Stimulated activated CD4-positive, alpha-beta T cell treated with anti-CD3 and anti-CD28 coated beads, Interleukin-1b, Interleukin-23, amount 100 ng/mL, for 48 hours (primary cell): ENCODE measurements around the gene RPL9.
"Not testable (repeated sequence)": the region's sequence is repeated elsewhere in the genome, so short reads cannot be mapped to it uniquely, and the experiment has no call there.

ENCODE experiments used
- DNase-seq: peaks from one replicate; pipeline ENCODE4 v3.0.0-alpha.2; 2020

The RPL9 gene

GRCh38 chr4:39458505-39459300 is at the start of gene RPL9, which contains the start of gene LIAS:
RPL9 (minus strand) TSS chr4:39458922; CDS start chr4:39458439, 483 bp downstream.
LIAS (plus strand) TSS chr4:39459056; CDS start chr4:39459118, 62 bp downstream.
- DNase-seq = peak; percentile 95

- no peak for DNase-seq
Measured at GRCh38 chr4:39505581-39505980, 46.9 kb upstream of the RPL9 start.

DNA sequence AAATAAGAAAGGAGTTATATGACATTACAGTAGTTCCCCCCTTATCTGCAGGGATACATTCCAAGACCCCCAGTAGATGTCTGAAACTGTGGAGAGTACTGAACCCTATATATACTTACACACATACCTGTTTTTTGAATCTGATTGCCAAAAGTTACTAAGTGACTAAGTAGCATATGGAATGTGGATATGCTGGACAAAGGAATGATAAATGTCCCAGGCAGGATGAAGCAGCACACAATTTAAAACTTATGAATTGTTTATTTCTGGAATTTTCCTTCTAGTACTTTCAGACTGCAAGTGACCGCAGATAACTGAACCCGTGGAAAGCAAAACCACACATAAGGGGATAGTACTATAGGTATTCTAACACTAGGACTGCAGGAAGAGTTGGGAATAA is 45.8 kb upstream of the RPL9 start:
- no peak for DNase-seq

- DNase-seq = not testable (repeated sequence)
Measured at GRCh38 chr4:39502664-39503035, 43.9 kb upstream of the RPL9 start.

- no peak for DNase-seq
Measured at GRCh38 chr4:39502019-39502663, 43.4 kb upstream of the RPL9 start.

DNA sequence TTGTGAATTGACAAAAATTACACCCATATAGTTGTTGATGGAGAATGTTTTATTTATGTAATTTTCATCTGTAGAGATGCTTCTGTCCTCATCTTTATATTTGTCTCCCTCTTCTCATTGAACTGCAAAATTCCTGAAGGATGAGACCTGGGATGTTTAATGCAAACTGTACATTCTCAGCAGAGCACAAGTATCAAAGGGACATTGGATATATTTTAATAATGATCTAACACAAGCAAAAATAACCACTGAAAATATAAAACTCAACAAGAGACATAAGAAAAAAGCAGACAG is 40.0 kb upstream of the RPL9 start:
- DNase-seq = no peak

GRCh38 chr4:39497909-39498726 is 39.4 kb upstream of the RPL9 start:
- DNase-seq = no peak

GRCh38 chr4:39495446-39496213 is 36.9 kb upstream of the RPL9 start:
- DNase-seq = no peak

GRCh38 chr4:39494354-39494753 is 35.6 kb upstream of the RPL9 start:
- DNase-seq = no peak

DNA sequence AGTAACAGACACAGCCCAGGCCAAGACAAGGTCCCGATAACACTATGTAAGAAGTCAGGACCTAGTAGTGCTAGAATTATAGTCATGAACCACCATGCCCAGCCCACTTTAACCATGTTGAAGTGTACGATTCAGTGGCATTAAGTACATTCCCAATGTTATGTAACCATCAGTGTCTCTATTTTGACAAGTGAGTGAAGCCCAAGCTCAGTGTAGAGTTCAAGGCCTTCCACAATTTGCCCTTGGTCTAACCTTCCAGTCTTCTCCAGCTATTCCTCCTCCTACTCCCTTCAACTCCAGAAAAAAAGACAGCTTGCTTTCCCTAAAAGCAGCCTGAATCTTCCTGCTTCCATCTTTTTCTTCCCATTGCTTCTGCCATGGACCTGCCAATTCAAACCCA is 31.6 kb upstream of the RPL9 start:
- DNase-seq = no peak

DNA sequence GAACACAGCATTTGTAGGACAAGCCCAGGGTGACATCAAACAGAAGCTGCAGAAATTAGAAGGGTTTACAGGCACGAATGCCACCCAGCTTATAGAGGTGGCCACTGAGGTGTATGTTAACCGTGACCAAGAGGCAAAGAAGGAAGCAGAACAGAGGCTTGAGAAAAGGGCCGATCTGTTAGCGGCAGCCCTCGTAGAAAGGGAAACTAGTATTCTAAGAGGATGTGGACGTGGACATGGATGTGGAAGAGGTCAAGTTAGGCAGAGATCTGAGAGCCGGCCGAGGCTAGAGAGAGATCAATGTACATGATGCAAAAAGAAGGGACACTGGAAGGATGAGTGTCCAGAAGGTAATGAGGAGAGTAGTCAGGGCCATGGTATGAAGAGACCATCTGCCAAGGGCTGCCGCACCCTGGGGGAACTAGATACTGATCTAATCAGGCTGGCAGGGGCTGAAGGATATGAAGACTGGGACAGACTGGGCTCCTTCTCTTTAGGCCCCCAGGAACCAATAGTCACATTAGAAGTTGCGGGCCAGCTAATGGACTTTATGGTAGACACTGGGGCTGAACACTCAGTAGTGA is 27.6 kb upstream of the RPL9 start:
- DNase-seq = no peak

- no peak for DNase-seq
Measured at GRCh38 chr4:39484582-39485272, 26.0 kb upstream of the RPL9 start.

GRCh38 chr4:39480902-39481695 is 22.4 kb upstream of the RPL9 start:
- DNase-seq = no peak

GRCh38 chr4:39480251-39480650 is 21.5 kb upstream of the RPL9 start:
- no peak for DNase-seq

GRCh38 chr4:39476187-39476895 is 17.6 kb upstream of the RPL9 start:
- no peak for DNase-seq

DNA sequence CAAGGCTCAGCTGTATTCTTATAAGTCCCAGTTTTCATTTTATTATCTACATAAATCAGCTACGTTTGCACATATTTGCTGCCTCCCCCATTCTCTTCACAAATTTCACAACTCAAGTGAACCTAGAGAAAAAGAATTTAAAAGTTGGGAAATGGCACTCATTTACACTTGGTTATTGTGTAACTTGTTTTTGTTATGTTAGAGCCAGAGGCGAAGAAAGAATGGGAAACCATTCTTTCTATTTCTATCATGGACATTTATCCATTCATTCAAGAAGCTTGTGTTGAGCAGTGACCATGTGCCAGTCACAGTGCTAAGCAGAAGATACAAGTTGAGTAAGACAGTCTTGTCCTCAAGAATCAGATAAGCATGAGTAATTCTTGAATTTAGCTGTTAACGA is 13.7 kb upstream of the RPL9 start:
- no peak for DNase-seq

DNA sequence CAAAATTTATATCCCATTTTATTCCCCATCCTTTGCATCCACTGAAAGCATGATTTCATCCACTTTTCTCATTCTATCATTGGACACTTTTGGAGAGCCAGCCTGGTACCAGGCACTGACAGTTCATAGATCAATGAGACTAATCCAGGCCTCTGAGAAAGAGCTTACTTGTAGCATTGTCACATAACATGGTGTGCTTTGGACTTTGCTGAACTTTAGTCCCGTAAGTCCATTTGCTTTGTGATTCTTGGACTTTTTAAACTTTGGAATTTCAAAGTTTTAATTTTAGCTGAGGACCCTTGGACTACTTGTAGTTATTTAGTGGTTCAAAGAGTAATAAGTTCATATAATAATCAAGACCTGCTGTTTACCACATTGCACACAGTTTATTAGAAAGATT is 11.7 kb upstream of the RPL9 start:
- no peak for DNase-seq

DNA sequence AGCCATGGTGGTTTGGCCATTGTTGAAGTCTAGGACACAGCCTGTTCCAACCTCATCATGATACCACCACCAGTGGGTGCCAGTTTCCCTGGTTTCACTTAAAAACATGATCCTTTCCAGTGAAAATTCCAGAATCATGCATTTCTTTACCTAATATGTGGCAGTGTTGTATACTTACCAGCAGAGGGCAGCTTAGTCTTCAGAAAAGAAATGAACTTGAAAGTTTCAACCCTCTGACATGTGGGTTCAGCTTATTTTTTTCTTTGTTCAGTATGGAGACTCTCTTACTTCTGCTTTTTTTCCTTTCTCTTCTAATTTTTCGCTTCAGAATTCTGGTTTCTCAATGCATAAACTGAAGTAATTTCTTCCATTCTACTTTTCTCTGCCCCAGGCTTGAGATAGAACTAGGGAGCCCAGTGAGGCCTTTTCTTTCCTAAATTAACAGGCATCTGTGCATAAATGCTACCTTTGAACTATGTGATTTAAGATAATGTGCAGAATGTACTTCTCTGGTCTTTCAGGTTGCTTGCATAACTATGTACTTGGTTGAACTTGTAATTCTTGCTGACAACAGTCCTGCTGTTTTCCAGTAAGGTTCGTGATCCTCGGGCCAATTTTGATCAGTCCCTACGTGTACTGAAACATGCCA is 10.8 kb upstream of the RPL9 start:
- no peak for DNase-seq

GRCh38 chr4:39467464-39467863 is 8.7 kb upstream of the RPL9 start:
- DNase-seq = no peak

- no peak for DNase-seq
Measured at GRCh38 chr4:39466747-39467146, 8.0 kb upstream of the RPL9 start.
